Stimulated activated CD4-positive, alpha-beta T cell treated with anti-CD3 and anti-CD28 coated beads, TNF-alpha, amount 100 ng/mL, for 48 hours (primary cell): Measurements from ENCODE around the gene KRTAP5-7.
"Not testable (repeated sequence)": the region's sequence is repeated elsewhere in the genome, so short reads cannot be mapped to it uniquely, and the experiment has no call there.

Experiments
- DNase-seq, 3 donors: peaks; one replicate each; pipeline ENCODE4 v3.0.0-alpha.2; 2020; ENCODE audit warnings: low read depth in 3 of 3

The KRTAP5-7 gene

GRCh38 chr11:71557257-71557656, 30.2 kb downstream of the KRTAP5-7 start:
- DNase-seq: no peak

GRCh38 chr11:71558996-71559395, 31.9 kb downstream of the KRTAP5-7 start:
- no peak for DNase-seq

GRCh38 chr11:71562120-71562519, 35.1 kb downstream of the KRTAP5-7 start:
- DNase-seq: no peak

GRCh38 chr11:71563406-71563805, 36.3 kb downstream of the KRTAP5-7 start:
- no peak for DNase-seq

GRCh38 chr11:71564430-71564829, 37.4 kb downstream of the KRTAP5-7 start:
- DNase-seq: no peak

GRCh38 chr11:71565263-71565662, 38.2 kb downstream of the KRTAP5-7 start, which contains the start of gene KRTAP5-10:
Gene KRTAP5-10 (plus strand): TSS chr11:71565563. CDS start chr11:71565588, 25 bp downstream.
- no peak for DNase-seq

- DNase-seq: no peak
Measured at GRCh38 chr11:71566081-71566620, 39.1 kb downstream of the KRTAP5-7 start.

GRCh38 chr11:71566626-71567599, 39.8 kb downstream of the KRTAP5-7 start:
- DNase-seq: not testable (repeated sequence)

GRCh38 chr11:71567633-71568032, 40.6 kb downstream of the KRTAP5-7 start:
- DNase-seq: not testable (repeated sequence)

GRCh38 chr11:71568704-71569349, 41.8 kb downstream of the KRTAP5-7 start:
- no peak for DNase-seq

GRCh38 chr11:71571101-71571850, 44.2 kb downstream of the KRTAP5-7 start:
- not testable (repeated sequence) for DNase-seq

GRCh38 chr11:71572811-71573210, 45.7 kb downstream of the KRTAP5-7 start:
- no peak for DNase-seq

- DNase-seq: no peak
Measured at GRCh38 chr11:71574418-71574817, 47.4 kb downstream of the KRTAP5-7 start.

- no peak for DNase-seq
Measured at GRCh38 chr11:71575723-71576424, 48.8 kb downstream of the KRTAP5-7 start.

- not testable (repeated sequence) for DNase-seq
Measured at GRCh38 chr11:71576688-71577465, 49.8 kb downstream of the KRTAP5-7 start.

- no peak for DNase-seq
Measured at GRCh38 chr11:71577469-71578004, 50.5 kb downstream of the KRTAP5-7 start.
